ENCODE measurements around the gene ASPN. TPM values are rescaled to one million over a fixed set of nuclear protein-coding genes. Genes with fewer than 3 reads are reported as not detected.

Gene ASPN
- total RNA-seq, 1 donor from 2014 or later = 2.9 TPM

- Histone ChIP-seq H3K36me3 (peaks cover 0 to 5% of the 10 kb centered on the region in 2 donors), H3K4me1 (peaks cover 15% of the 10 kb centered on the region), H3K4me3 (no peak overlapping the region), H3K27ac (no peak overlapping the region), H3K27me3 (no peaks in the 10 kb centered on the region), H3K9me3 (no peaks in the 10 kb centered on the region)
- intact Hi-C loops (cut with DNase I) = no loop called here
- TF ChIP-seq POLR2AphosphoS5 (IDR thresholded peaks at IDR 0.05; ENCODE audit: insufficient read depth in 1 of 2, low read depth in 1 of 2) = no peak
- no peak for TF ChIP-seq CTCF (IDR thresholded peaks at IDR 0.05)
- no peak for TF ChIP-seq POLR2A (IDR thresholded peaks at IDR 0.05)
- no peak for DNase-seq (ENCODE audit: extremely low spot score in 2 of 2)
These were observed 30.3 kb upstream of the ASPN start for GRCh38 chr9:92512622-92513021.

DNA sequence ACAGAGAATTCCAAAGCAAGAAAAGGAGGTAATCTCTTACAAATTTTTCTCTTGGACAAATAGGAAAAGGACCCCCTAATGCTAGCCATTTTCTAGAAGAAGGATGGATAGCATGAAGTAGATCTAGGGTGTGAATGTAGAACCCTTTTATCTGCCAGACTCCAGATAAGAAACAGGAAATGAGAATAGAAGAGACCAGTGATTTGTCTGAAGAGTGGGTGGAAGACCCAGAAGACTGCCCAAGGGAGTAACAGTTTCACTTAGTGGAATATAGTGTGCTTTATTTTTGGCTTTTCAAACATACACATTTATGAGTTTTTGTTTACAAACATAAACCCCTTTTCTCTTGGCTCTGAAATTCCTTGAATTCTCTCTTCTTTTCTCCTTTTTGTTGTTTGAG lies 28.4 kb upstream of the ASPN start:
- no peaks in the 10 kb centered on the region for H3K27me3 ChIP-seq
- H3K9me3 ChIP-seq = no peaks in the 10 kb centered on the region
- no peaks in the 10 kb centered on the region for H3K36me3 ChIP-seq
- H3K27ac ChIP-seq = no peak overlapping the region
- peaks cover 34% of the 10 kb centered on the region for H3K4me1 ChIP-seq
- intact Hi-C loops (cut with DNase I) = no loop called here
- TF ChIP-seq POLR2A (IDR thresholded peaks at IDR 0.05) = no peak
- no peak for TF ChIP-seq CTCF (IDR thresholded peaks at IDR 0.05)
- no peak for DNase-seq (ENCODE audit: extremely low spot score in 2 of 2)
- no peak overlapping the region for H3K4me3 ChIP-seq

DNA sequence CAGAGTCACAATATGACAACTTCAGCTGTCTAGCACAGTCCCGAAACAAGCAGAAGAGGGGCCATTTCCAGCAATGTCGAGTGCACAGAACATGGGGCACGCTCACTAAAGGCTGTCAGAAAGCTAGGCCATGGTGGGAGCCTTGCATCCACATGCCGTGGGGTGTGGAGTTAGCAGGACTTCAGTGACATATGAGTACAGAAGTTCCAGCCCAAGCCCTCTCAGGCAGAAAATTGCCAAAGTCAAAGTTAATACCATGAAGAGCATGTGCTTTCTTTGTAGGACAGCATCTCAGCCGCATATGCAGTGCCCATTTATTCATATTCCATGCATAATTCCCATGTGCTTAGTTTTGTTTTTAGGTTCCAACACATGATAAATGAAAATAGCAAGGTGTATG lies 26.7 kb upstream of the ASPN start:
- Histone ChIP-seq H3K4me3 (no peak overlapping the region), H3K27me3 (no peaks in the 10 kb centered on the region), H3K4me1 (peaks cover 51% of the 10 kb centered on the region), H3K27ac (no peak overlapping the region), H3K9me3 (no peaks in the 10 kb centered on the region), H3K36me3 (no peaks in the 10 kb centered on the region)
- TF ChIP-seq POLR2A (IDR thresholded peaks at IDR 0.05) (no peak), POLR2AphosphoS5 (IDR thresholded peaks at IDR 0.05; ENCODE audit: insufficient read depth in 1 of 2, low read depth in 1 of 2) (no peak), CTCF (IDR thresholded peaks at IDR 0.05) (no peak)
- intact Hi-C loops (cut with DNase I) = loop anchor here (10.0 kb wide), 1 partner anchor 126 kb away; no protein-coding TSS in a partner anchor
- DNase-seq (ENCODE audit: extremely low spot score in 2 of 2) = no peak

- Histone ChIP-seq H3K9me3 (no peaks in the 10 kb centered on the region), H3K36me3 (no peaks in the 10 kb centered on the region), H3K27ac (peak overlapping the region; percentile 37), H3K4me3 (no peak overlapping the region), H3K4me1 (peaks cover 55% of the 10 kb centered on the region), H3K27me3 (no peaks in the 10 kb centered on the region)
- intact Hi-C loops (cut with DNase I) = loop anchor here (10.0 kb wide), 1 partner anchor 127 kb away; no protein-coding TSS in a partner anchor
- TF ChIP-seq POLR2A (IDR thresholded peaks at IDR 0.05) = no peak
- TF ChIP-seq POLR2AphosphoS5 (IDR thresholded peaks at IDR 0.05; ENCODE audit: insufficient read depth in 1 of 2, low read depth in 1 of 2) = no peak
- TF ChIP-seq CTCF (IDR thresholded peaks at IDR 0.05) = no peak
- DNase-seq (ENCODE audit: extremely low spot score in 2 of 2) = no peak
These were observed 25.9 kb upstream of the ASPN start for GRCh38 chr9:92508018-92508820.

- Histone ChIP-seq H3K36me3 (no peaks in the 10 kb centered on the region), H3K27me3 (no peaks in the 10 kb centered on the region), H3K9me3 (no peaks in the 10 kb centered on the region), H3K27ac (peak overlapping the region; percentile 37), H3K4me1 (peaks cover 55% of the 10 kb centered on the region), H3K4me3 (no peak overlapping the region)
- TF ChIP-seq POLR2AphosphoS5 (IDR thresholded peaks at IDR 0.05; ENCODE audit: insufficient read depth in 1 of 2, low read depth in 1 of 2) (no peak), POLR2A (IDR thresholded peaks at IDR 0.05) (no peak), CTCF (IDR thresholded peaks at IDR 0.05) (no peak)
- DNase-seq (ENCODE audit: extremely low spot score in 2 of 2) = no peak
- intact Hi-C loops (cut with DNase I) = loop anchor here (10.0 kb wide), 1 partner anchor 127 kb away; no protein-coding TSS in a partner anchor
These were observed 25.2 kb upstream of the ASPN start for GRCh38 chr9:92507496-92507895.
